Osteoblast (primary cell): ENCODE results near the gene UPF2. TPM values are rescaled to one million over a fixed set of nuclear protein-coding genes. Genes with fewer than 3 reads are reported as not detected.

ENCODE experiments used
- DNase-seq: peaks from one replicate; pipeline ENCODE4 v3.0.0; 2011; ENCODE audit warnings: low spot score, mixed read lengths; ENCODE audit not compliant: insufficient read length; ENCODE audit errors: missing footprints
- H2AFZ ChIP-seq: 2 replicates; pipeline ENCODE4 v1.6.0; 2011; ENCODE audit warnings: mild to moderate bottlenecking, low read length
- H3K27ac ChIP-seq: 2 replicates; pipeline ENCODE4 v1.5.1; 2011; ENCODE audit warnings: mild to moderate bottlenecking, low read depth, low read length, moderate library complexity
- H3K27me3 ChIP-seq: 2 replicates; pipeline ENCODE4 v1.6.0; 2012; ENCODE audit warnings: mild to moderate bottlenecking, control low read depth, inconsistent platforms, low read length, moderate library complexity; ENCODE audit not compliant: insufficient read depth
- H3K36me3 ChIP-seq: 2 replicates; pipeline ENCODE4 v1.5.1; 2011; ENCODE audit warnings: mild to moderate bottlenecking, low read length, control low read depth, moderate library complexity; ENCODE audit not compliant: insufficient read depth
- H3K4me1 ChIP-seq: 2 replicates; pipeline ENCODE4 v1.5.1; 2011; ENCODE audit warnings: mild to moderate bottlenecking, low read length, control low read depth, moderate library complexity; ENCODE audit not compliant: insufficient read depth
- H3K4me2 ChIP-seq: 2 replicates; pipeline ENCODE4 v1.6.0; 2011; ENCODE audit warnings: mild to moderate bottlenecking, low read length; ENCODE audit not compliant: insufficient read depth
- H3K4me3 ChIP-seq: fragments of 200-600 bp; sonication (generic); 3 replicates; pipeline ENCODE4 v1.5.1; 2012; ENCODE audit warnings: mild to moderate bottlenecking, low read length, inconsistent platforms; ENCODE audit not compliant: insufficient read depth
- H3K79me2 ChIP-seq: 2 replicates; pipeline ENCODE4 v1.6.0; 2012; ENCODE audit warnings: mild to moderate bottlenecking, low read length, control low read depth, inconsistent platforms; ENCODE audit not compliant: insufficient read depth
- H3K9me3 ChIP-seq: 2 replicates; pipeline ENCODE4 v1.5.1; 2011; ENCODE audit warnings: low read depth, low read length, control low read depth
- H4K20me1 ChIP-seq: 2 replicates; pipeline ENCODE4 v1.6.0; 2012; ENCODE audit warnings: mild to moderate bottlenecking, low read length, control low read depth; ENCODE audit not compliant: insufficient read depth
- small RNA-seq: library from RNA; depleted of rRNA; stranded (forward); fragments of <200 nt; gene quantifications from one replicate; pipeline ENCODE3, GENCODE V24; 2012
- total RNA-seq: library from RNA; depleted of rRNA; stranded (reverse); fragments of >200 nt; gene quantifications from 2 replicates; pipeline ENCODE4 v1.2.3, GENCODE V29; 2012
- TF ChIP-seq, protein P1 (sequence below): IDR thresholded peaks from 2 replicates; pipeline ENCODE4 v1.5.1; 2011; ENCODE audit warnings: mild to moderate bottlenecking, low read depth, low read length, moderate library complexity; ENCODE audit errors: extremely low read depth

Gene UPF2
- total RNA-seq, 1 donor, result 15.9 TPM

DNA sequence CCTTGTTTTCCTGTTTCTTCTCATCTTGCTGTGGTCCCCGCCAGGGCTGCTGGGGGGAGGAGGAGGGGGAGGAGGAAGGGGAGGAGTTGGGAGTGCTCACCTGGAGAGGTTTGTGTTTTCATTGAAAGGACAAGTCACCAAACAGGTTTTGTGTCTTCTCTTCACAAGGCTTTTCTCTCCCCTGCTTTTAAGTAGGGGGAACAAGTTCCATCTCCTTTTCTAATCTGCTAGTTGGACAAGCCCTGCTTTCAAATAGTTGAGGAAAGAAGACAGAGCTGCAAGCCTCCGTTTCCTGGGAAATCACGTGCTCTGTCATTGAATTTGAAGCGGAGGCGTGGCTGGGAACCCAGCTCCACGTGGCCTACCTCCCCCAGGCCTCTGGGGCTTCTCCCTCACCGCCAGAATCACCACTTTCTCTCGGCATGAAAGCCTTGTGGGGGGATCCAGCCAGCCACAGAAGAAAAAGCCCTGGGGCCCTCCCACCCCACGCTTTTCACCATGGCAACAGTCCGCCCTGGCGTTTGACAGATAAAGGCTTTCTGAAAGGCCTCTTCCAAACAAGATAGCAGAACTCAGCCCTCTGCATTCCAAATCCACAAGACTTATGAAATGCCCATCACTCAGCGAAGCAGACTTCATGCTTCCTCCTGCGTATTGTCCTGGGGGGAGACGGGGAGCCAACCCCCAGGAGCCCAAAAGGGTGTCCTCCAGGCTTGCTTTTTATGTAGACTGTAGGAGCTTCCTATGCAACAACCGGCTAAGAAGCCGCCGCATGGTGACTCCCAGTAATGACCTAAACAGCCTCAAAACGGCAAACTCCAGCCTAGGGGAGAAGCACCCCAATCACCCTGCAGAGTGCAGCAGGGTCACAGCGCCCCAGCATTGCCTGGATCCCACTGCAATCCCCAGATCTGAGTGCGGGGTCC lies 167.8 kb downstream of the UPF2 start:
- Histone ChIP-seq H3K4me1 (peaks cover 18% of the 10 kb centered on the region), H3K27ac (no peak overlapping the region), H3K4me3 (no peak overlapping the region), H3K79me2 (no peaks in the 10 kb centered on the region), H3K4me2 (no peak overlapping the region), H3K36me3 (no peaks in the 10 kb centered on the region), H3K27me3 (no peaks in the 10 kb centered on the region), H3K9me3 (no peaks in the 10 kb centered on the region), H2AFZ (peak overlapping the region; percentile 74), H4K20me1 (no peaks in the 10 kb centered on the region)
- TF ChIP-seq, protein P1, sequence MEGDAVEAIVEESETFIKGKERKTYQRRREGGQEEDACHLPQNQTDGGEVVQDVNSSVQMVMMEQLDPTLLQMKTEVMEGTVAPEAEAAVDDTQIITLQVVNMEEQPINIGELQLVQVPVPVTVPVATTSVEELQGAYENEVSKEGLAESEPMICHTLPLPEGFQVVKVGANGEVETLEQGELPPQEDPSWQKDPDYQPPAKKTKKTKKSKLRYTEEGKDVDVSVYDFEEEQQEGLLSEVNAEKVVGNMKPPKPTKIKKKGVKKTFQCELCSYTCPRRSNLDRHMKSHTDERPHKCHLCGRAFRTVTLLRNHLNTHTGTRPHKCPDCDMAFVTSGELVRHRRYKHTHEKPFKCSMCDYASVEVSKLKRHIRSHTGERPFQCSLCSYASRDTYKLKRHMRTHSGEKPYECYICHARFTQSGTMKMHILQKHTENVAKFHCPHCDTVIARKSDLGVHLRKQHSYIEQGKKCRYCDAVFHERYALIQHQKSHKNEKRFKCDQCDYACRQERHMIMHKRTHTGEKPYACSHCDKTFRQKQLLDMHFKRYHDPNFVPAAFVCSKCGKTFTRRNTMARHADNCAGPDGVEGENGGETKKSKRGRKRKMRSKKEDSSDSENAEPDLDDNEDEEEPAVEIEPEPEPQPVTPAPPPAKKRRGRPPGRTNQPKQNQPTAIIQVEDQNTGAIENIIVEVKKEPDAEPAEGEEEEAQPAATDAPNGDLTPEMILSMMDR, result no peak
- DNase-seq, result peak; percentile 92

DNA sequence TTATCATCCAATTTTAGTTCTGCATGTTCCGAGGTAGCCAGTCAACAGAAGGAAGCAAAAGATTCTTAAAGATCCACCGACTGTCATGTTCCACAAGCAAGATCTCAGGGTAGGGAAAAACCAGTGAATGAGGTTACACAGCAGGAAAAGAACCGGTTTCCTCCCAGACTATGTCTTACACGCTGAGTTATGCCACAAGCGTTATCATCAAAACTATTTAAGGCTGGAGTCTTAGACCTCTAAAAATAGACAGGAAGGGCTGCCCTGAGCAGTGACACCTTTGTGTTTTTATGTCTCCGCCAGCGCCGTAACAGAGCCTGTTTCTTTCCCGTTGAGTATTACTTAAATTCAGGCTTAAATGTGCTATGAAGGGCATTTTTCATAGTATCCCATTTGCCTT lies 171.1 kb downstream of the UPF2 start:
- Histone ChIP-seq H2AFZ (no peak overlapping the region), H3K27me3 (no peaks in the 10 kb centered on the region), H3K36me3 (no peaks in the 10 kb centered on the region), H3K79me2 (no peaks in the 10 kb centered on the region), H3K27ac (no peak overlapping the region), H3K9me3 (no peaks in the 10 kb centered on the region), H4K20me1 (no peaks in the 10 kb centered on the region), H3K4me1 (peaks cover 18% of the 10 kb centered on the region), H3K4me3 (no peak overlapping the region), H3K4me2 (no peak overlapping the region)
- TF ChIP-seq, protein P1, result no peak
- peak; percentile 62 for DNase-seq

DNA sequence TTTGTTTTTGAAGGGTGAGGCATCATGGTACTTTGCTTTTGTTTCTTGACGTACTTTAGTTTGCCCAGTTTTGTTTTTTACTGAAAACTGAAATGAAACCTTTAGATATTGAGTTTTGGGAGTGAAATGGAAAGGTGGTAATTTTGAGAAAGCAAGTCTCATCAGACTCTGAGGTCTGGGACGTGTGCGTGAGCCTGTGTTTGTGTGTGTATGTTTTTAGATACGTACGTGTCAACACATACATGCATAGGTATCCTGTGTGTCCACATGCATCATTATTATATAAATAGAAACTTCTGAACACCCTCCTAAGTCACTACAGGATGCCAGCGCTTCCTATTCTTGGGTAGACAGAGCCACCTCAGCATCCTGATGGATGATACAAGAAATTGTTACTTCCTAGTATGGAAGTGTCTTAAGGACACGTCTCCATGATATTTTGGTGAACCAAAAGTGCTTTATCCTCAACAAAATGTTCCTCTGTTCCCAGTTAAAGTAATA lies 171.7 kb downstream of the UPF2 start:
- Histone ChIP-seq H3K36me3 (no peaks in the 10 kb centered on the region), H3K4me2 (no peak overlapping the region), H3K4me3 (no peak overlapping the region), H3K4me1 (peaks cover 14% of the 10 kb centered on the region), H3K79me2 (no peaks in the 10 kb centered on the region), H3K27ac (no peak overlapping the region), H3K27me3 (no peaks in the 10 kb centered on the region), H4K20me1 (no peaks in the 10 kb centered on the region), H2AFZ (no peak overlapping the region), H3K9me3 (no peaks in the 10 kb centered on the region)
- DNase-seq, result no peak
- TF ChIP-seq, protein P1, result no peak

DNA sequence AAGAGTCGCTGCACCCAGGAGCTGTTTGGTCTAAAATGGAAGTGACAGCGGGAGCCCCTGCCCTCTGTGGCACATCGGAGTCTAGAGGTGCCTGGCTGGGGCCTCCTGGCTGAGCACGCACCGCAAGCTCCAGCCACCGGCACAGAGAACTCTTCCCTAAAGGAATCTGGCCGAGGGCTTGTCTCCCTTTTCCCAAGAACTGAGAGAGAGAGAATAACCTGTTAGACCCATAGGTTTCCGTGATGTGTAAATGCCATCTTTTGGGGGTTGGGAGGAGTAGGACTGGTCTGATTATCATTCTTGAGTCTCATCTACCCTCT lies 172.2 kb downstream of the UPF2 start:
- Histone ChIP-seq H2AFZ (no peak overlapping the region), H3K4me3 (no peak overlapping the region), H3K4me2 (no peak overlapping the region), H3K9me3 (no peaks in the 10 kb centered on the region), H4K20me1 (no peaks in the 10 kb centered on the region), H3K36me3 (no peaks in the 10 kb centered on the region), H3K4me1 (peaks cover 9% of the 10 kb centered on the region), H3K79me2 (no peaks in the 10 kb centered on the region), H3K27me3 (no peaks in the 10 kb centered on the region), H3K27ac (no peak overlapping the region)
- TF ChIP-seq, protein P1, result no peak
- DNase-seq, result peak; percentile 68

Small RNA genes within 50 kb of the gene (small RNA-seq; reads per million reads assigned to genes)
- not detected for gene RNU6-1095P

Other genes starting within 250 kb of the UPF2 start
- gene PROSER2, start 219.5 kb downstream of the UPF2 start, total RNA-seq, result 4.4 and 6.9 TPM in 2 replicates
- 24.5 and 29.3 TPM in 2 replicates for gene DHTKD1, start 26.1 kb upstream of the UPF2 start, total RNA-seq
- 9.4 and 13.8 TPM in 2 replicates for gene SEC61A2, start 86.9 kb upstream of the UPF2 start, total RNA-seq
- gene NUDT5, start 153.1 kb upstream of the UPF2 start, total RNA-seq, result 51.0 and 65.7 TPM in 2 replicates
- 86.9 and 96.9 TPM in 2 replicates for gene CDC123, start 153.4 kb upstream of the UPF2 start, total RNA-seq